Fibroblast of skin of left biceps (primary cell): ENCODE measurements around the gene DOP1A.
"Not testable (repeated sequence)": the region's sequence is repeated elsewhere in the genome, so short reads cannot be mapped to it uniquely, and the experiment has no call there.

Experiments used
- DNase-seq, 2 experiments: peaks; one replicate each; pipeline ENCODE4 v3.0.0-alpha.2; 2013; ENCODE audit warnings: low read depth in 2 of 2

Gene DOP1A

DNA sequence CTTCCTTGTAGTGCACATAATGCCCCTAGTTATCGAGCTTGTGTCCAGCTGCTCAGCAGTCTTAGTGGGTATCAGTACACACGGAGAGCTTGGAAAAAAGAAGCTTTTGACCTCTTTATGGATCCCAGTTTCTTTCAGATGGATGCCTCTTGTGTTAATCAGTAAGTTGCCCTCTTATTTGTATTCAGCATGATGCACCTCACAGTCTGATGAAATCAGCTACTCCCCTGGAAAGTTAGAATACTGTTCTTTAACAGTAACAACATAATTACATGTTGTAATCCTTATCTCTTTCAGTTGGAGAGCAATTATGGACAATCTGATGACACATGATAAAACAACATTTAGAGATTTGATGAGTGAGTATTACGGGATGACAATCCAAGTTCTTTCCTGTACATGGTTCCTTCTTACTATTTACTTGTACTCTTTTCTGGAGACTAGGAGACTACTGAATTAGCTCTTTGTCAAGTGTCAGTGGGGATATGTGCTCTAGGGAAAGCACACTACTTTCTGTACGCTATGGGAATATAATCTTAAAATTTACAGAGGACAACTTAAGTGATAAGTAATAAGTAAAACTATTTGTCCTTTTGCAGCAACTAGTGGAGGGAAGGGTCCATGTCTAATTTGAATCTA is 86.5 kb downstream of the DOP1A start:
- no peak for DNase-seq

DNA sequence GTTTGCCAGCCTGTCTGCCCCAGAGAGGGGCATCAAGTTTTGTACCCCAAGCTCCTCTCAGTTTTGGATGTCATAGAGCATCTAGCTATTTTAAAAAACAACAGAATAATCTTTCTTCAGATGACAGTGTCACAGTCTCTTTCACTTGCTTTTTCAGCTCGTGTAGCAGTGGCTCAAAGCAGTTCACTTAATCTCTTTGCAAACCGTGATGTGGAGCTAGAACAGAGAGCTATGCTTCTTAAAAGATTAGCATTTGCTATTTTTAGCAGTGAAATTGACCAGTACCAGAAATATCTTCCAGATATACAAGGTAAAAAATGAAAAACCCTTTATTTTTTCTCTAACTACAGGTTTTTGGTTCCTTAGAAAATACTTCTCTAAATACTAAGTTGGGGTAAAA is 88.3 kb downstream of the DOP1A start:
- no peak for DNase-seq

DNA sequence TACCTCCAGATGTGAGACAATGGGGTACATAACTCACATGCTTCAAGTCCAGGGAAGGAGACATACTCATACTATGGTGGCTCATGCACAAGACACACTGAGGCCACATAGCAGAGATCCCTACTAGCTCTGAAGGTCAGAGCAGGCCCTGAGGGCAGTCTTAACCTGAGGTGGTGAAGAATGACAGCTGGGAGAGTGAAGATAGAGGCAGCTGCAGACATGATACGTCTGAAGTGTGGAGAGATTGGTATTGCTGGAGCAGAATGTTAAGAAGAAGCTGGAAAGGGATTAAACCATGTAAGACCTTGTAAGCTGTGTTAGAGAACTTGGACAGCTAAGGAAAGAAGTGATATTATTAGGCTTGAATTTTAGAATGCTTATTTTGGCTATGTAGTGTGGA is 92.7 kb downstream of the DOP1A start:
- no peak for DNase-seq

DNA sequence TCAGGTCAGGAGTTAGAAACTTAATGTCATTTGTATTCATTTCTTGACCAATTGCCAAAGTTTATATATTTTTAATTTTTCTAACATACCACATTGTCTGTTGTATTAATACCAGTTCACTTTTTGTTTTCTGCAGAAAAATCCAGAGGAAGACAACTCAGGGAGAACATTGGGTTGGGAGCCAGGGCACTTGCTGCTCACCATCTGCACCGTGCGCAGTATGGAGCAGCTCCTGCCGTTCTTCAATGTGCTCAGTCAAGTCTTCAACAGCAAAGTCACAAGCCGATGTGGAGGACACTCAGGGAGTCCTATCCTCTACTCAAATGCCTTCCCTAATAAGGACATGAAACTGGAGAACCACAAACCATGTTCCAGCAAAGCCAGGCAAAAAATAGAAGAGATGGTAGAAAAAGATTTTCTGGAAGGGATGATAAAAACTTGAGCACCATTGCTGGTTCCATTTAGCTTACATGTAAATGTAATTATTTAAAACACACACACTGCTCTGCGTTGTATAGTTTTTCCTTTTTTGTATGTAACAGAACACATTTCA is 100.3 kb downstream of the DOP1A start:
- DNase-seq = no peak

DNA sequence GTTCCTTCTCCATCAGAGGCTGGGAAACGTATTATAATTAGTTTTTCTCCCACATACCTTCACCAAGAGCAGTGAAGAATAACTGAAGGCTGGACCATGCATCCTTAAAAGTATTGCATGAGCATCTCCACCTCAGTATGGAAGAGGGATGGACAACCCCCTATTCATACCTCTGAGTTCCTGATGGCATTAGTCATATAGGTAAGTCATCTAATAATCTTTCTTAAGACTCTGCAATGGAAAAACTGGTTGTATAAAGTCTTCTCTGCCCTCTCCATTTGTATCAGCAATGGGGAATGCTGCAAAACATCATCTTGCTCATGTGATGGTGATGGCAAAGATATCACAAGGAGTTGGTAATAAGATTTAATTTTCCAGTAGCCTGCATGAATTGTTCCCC is 101.1 kb downstream of the DOP1A start:
- DNase-seq = no peak

DNA sequence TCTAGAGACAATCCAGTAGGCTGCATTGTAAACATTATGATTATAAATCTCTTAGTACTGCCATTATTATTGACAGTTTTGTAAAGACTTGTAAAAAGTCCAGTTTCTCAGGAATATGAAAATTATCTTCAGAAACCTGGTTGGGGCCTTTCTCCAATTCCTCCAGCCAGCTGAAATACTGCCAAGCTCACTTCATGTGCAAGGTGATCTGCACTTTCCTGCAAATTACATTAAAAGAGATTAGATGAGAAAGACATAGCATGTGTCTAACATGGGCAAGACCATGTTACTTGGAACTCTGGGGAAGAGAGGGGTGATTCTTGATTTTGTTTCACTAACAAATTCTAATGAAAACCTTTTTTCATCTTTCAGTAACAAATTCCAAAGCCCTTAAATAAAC is 101.6 kb downstream of the DOP1A start:
- DNase-seq = no peak

DNA sequence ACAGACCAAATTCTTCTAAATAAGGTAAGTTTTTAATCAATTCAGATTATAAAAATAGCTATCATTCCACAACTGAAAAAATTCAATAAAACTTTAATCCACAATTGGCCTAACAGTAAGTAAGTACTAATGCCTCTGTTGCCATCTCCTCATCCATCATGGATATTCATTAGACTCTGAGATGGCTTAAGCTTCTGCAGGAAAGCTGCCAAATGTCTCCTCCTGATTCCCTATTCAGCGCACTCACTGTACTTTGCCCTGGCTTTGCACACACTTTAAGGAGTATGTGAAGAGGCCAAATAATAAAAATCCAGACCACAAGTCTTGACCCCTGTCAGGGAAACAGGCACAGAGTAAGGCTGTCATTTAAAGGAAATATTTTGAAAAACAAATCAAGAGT is 102.0 kb downstream of the DOP1A start:
- no peak for DNase-seq

DNA sequence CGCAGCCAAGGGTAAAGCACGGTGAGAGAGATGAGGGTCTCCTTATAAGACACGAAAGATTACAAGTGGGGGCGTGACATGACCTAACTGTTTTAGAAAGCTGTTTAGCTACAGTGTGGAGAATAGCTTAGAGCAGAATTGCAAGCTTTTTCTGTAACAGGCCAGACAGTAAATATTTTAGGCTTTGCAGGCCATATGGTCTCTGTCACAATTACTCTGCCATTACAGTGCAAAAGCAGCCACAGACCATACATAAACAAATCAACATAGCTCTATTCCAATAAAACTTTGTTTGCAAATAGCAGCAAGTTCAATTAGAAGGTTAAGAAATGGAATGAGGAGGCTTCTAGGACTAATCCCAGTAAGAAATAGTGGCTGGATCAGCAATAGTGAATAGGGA is 108.8 kb downstream of the DOP1A start:
- DNase-seq = no peak

DNA sequence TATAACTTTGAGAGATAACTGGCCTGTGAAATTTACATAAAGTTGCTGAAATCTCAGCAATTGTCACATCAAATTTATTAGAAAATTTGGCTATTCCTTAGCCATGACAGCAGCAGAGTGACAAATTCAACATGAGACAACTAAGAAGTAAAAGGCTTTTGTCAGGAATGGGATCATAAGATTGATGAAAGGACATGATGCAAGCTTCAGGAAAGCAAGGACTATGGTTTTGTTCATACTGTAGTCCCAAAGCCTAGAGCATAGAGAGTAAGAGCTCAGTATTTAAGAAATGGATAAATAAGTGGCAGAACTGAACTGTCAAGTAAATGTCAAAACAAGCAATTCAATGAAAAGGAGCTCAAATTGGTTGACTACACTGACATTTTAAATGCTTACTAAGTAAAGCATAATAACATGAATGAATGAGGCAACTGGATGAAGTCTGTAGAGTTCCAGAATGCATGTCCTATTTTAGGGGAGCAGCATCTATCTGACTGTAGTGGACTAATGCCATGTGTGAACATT is 113.0 kb downstream of the DOP1A start:
- DNase-seq = no peak

DNA sequence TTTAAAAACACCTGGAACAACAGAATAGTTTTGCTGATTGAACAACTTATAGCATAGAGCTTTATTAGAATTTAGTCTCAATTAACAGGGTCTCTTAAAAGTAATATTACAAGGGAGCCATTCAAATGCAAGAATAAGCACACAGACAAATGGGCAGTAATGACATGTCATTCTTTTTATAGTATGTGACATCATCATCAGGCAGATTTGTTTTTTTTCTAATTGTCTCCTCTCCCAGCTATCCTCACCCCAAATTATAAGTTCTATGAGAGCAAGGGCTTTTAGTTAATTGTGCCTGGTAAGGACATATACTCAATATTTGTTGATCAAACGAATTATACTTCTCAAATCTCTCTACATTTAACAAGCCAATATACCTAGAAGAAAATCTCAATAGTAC is 114.6 kb downstream of the DOP1A start:
- DNase-seq = no peak

DNA sequence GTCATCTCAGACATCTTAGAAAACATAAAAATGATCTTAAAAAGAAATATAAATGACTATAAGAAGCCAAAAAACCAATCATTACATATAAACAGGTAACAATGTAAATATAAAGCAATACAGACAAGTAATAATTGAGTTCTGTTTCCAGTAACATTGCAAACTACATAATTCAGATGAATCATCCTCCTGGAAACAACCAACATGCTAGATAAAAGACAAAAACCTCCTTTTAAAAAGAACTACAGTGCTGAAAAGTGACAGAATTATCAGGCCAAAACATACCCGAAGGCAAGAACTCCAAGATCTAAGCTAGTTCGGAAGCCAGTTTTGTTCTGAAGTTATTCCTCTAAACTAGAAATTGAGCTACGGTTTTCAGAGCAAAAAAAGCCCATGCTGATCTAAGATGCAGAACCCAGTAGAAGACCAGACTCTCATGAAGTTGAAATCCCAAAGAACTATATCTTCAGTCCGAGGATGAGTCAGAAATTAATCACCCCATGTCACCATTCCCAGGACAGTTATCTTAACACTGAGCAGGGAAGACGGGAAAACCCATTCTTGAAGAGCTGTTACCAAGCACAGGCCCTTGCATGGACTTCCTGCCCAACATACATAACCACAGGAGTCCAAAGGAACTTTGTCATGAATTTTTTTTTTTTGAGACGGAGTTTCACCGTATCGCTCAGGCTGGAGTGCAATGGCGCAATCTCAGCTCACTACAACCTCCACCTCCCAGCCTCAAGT is 115.8 kb downstream of the DOP1A start:
- DNase-seq = peak; percentile 55 to 56

DNA sequence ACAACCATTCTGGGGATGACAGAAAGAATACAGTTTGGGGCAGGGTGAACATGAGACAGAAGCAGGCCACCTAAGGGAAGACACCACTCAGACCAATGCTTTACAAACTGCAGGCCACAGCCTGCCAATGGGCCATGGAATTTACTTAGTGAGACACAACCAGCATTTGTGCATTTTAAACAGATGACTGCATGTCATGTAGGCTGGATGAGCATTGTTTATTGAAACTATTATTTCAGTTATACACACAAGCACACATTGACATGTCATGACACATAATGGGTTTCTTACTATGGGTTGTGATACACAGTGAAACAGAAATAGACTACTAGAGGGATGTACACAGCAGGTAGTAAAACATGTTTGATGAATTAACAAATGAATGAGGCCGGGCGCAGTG is 117.6 kb downstream of the DOP1A start:
- no peak for DNase-seq

DNA sequence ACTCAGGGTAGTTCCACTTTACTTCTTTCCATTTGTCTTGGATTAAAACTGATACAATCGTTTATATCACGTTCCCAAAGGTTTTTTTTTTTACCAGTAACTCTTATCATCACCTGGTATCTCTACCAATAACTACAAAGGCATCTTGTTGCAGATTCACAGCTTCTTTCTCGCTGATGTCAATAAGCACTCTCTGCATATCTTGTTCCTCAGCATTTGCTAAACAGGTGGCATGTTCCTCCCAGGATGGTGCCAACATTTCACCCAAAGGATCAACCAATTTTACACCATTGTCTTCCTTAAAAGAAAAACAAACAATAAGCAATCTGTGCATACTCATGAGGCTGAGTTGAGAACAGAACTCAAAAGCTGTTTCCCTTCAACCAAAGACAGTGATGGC is 121.0 kb downstream of the DOP1A start:
- no peak for DNase-seq

DNA sequence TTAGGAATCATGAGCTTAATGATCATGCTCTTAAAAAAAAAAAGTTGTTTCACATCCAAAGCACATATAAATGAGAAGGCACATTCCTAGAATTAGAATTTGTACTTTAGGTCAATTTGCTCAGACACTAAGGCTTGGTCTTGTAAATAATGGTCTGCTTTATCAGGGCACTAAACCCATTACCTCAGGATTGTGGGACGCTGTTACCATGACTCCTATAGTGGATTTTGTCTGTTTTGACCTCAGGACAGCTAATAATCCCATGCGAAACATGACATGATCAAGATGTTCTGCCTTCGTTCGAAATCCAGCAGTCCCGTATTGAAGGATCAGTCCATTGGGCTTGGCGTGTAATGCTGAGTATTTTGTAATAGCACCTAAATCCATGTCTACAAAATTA is 123.2 kb downstream of the DOP1A start:
- DNase-seq = no peak

DNA sequence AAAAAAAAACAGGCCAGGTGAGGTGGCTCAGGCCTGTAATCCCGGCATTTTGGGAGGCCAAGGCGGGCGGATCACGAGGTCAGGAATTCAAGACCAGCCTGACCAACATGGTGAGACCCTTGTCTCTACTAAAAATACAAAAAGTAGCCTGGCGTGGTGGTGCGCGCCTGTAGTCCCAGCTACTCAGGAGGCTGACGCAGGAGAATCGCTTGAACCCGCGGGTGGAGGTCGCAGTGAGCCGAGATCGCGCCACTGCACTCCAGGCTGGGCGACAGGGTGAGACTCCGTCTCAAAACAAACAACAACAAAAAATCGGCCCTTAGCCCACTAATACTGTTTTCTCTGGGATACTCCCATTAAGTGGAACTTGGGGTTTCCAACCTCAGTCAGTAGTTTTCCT is 124.5 kb downstream of the DOP1A start:
- not testable (repeated sequence) for DNase-seq

DNA sequence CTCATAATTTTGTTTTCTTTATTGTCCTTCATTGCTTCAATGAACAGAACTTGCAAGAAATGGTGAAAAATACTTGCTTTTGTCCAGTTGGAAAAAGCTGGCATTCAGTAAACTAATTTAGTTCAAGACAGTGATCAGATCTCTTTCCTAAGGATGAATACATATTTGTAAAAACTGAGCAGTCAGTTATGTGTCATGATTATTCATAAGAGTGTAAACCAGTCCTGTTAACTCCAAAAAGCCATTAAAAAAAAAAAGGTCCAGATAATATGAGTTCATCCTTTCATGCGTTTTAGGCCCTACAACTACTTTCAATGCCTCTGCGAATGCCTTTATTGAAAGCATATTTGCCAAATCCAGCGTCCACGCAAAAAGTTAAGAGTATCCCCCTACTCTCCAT is 125.0 kb downstream of the DOP1A start:
- no peak for DNase-seq

DNA sequence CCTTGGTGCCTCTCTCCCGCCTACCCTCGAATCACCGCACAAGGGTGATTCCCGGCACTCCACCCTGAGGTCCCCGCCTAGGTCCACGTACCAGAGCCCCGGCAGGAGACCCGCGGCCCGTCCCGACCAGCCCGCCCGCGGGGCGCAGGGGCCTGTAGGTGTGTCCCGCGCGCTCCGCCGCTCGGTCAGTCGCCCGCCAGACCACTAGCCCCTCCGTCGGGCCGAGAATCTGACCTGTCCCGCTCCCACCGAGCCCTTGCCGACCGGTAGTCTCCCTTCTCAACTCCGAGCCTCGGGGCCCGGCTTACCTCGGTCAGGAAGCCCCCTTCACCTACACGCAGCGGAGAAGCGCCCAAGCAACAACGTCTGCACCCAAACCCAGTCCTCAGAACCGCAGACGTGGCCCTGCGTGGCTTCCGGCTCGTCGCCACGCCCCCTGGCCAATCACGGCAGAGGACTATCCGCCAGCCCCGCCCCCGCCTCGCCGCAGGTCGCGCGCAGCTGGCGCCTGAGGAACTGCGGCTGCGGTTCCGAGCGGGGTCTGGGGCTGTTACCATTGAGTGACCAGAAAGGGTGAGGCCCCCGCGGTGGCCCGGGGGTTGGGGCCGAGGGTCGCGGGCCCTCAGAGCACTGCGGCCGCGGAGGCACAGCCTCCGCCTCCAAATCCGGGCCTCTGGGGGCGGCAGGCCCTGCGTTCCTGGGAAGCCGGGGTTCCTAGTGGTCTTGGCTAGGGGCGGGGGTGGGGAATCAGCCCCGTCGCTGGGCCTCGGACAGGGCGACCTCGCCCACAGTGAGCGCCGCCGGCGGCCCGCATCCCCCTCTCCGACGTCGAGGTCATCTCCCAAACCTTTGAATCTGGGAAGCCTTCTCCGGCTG is 125.6 kb downstream of the DOP1A start, which contains the start of the genes PGM3 and RWDD2A:
PGM3 (minus strand) TSS at position 395 of the 876 bp plus-strand sequence. CDS start 2,253 bp downstream, outside the sequence.
RWDD2A (plus strand) TSS at position 487 of the 876 bp plus-strand sequence. CDS start 1,095 bp downstream, outside the sequence.
- peak; percentile 52 to 62 for DNase-seq

DNA sequence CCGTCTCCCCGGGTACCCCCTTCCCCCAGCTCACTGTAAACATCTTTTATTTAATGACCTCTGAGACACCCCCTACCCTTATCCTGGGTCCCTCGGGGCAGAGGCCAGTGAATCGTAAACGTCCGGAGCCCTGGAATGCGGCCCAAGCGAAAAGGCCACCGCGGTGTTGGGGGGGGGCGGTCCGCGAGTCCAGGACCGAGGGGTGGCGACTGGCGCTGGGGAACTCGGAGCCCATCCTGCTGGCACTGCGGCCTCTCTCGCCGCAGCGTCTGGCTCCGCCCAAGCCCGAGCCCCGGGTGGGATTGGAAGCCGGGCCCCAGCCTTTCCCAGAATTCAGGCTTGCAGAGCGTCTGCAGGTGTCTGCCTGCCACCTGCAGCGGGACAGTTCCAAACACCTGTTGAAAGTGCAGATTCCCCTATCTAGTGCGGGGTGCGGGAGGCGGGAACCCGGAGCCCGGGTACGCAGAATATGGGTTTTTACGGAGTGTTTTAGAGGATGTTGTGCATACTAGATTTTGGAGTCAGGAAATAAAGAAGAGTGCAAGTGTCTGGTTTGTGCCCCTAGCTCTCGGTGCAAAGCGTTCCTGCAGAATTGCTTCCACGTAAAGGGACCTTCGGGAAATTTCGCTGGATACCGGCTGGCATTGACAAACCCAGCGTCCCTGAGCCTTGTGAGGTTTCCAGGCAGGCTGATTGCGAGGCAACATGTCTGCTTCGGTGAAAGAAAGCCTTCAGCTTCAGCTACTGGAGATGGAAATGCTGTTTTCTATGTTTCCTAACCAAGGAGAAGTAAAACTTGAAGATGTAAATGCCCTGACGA is 126.5 kb downstream of the DOP1A start:
- DNase-seq = no peak

DNA sequence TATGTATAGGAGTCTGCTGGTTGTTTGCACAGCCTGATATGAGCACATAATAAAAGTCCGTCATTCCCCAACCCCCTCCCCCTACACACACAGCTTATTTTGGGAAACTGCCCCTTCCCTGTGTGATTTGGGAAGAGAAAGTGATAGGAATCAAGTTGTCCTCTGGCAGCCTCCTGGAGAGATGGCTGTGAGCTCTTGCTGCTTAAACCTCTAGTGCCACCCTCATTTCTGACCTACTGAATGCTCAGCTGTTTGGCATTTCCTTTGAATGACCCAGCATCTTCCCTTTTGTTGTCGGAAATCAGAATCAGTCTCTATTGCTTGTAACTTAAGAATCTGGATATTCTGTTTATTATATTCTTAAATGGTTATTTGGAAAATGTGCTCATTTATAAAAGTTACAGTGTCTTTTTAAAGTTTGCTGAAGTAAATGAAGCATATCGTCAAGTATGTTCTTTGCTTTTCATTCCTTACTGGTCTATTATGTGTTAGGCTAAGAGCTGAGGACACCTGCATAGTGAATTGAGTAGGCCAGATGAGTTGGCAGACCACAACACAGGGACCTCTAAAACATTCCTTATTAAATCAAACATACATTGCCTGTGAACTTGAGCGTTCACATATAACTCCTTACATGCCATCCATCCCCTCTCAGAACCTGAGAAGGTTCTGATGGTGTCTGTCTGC is 131.2 kb downstream of the DOP1A start:
- DNase-seq = no peak

DNA sequence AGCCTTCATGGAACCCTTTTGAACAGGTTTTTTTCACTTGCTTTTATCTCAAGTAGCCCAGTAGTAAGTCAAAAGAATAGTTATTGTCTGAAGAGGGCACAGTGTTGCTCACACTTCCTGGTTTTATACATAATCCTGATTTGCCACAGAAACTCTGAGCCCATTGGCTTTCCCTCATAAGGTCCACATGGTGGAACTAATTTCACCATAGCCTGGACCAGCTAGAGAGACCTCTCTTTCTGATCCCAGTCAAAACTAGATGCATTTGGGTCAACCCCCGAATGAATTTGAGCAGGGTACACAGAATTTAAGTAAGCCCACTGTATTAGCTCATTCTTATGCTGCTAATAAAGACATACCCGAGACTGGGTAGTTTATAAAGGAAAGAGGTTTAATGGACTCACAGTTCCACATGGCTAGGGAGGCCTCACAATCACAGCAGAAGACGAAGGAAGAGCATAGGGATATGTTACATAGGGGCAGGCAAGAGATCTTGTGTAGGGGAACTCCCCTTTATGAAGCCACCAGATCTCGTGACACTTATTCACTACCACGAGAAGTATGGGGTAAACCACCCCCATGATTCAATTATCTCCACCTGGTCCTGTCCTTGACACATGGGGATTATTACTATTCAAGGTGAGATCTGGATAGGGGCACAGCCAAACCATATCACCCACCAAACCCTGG is 131.8 kb downstream of the DOP1A start:
- DNase-seq = no peak
